Measurements from ENCODE around the gene ANKRD9. TPM values are rescaled to one million over a fixed set of nuclear protein-coding genes. Genes with fewer than 3 reads are reported as not detected.

ANKRD9 gene
- total RNA-seq, 1 donor from 2014 or later, result 10.8 TPM

DNA sequence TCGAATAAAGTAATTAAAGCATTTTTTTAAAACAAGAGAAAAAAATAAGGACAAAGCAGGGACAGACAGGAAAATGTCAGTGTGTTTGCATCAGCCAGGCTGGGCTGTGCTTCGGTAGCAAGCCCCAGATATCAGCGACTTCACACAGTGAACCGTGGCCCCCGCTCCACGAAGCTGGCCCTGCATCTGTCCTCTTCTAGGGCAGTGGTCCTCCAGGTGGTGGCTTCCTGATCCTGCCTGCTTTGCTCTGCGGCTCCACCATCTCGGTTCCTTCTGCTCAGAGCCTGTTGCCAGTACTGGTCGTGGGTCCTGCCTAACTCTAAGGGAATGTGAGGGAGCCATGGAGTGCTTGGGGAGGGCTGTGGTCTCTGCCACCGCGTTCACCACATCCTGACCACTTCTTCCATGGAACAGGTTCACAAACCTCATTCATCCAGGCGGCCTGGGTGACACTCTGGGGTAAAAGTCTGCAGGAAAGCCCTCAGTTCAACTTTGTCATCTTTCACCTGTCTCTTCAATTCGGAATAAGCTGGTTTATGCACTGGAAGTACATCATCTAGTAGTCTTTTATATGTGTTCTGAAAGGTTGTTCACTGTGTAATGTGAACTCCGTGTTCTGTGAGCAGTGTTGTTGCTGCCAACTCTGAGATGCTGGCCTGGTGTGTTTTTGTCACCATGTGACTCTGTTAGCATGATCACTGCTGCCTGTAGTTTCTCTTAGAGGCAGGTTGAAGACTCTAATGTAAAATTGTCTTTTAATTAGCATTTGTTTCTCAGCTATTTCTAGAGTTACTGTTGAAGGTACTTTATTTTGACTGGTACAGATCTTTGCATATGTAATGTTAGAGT, 47.9 kb downstream of the ANKRD9 start:
- no peaks in the 10 kb centered on the region for H3F3A ChIP-seq (ENCODE audit: low read depth)
- Mint-ChIP-seq H3K4me1 (no peaks in the 10 kb centered on the region), H3K36me3 (peaks cover 30% of the 10 kb centered on the region), H3K9me3 (no peaks in the 10 kb centered on the region), H3K4me3 (no peak overlapping the region), H3K27ac (no peak overlapping the region), H3K27me3 (ENCODE audit: insufficient read depth, low read depth) (peaks cover 2% of the 10 kb centered on the region)
- H3K36me3 ChIP-seq, result no peaks in the 10 kb centered on the region
- DNase-seq (ENCODE audit: low spot score), result no peak
- H3K4me1 ChIP-seq, result no peaks in the 10 kb centered on the region
- H3K27me3 ChIP-seq, result no peaks in the 10 kb centered on the region
- no peak overlapping the region for H3K4me2 ChIP-seq
- TF ChIP-seq EZH2 (IDR thresholded peaks at IDR 0.05) (no peak), EZH2phosphoT487 (IDR thresholded peaks at IDR 0.05) (no peak)
- TF ChIP-seq, protein P1, sequence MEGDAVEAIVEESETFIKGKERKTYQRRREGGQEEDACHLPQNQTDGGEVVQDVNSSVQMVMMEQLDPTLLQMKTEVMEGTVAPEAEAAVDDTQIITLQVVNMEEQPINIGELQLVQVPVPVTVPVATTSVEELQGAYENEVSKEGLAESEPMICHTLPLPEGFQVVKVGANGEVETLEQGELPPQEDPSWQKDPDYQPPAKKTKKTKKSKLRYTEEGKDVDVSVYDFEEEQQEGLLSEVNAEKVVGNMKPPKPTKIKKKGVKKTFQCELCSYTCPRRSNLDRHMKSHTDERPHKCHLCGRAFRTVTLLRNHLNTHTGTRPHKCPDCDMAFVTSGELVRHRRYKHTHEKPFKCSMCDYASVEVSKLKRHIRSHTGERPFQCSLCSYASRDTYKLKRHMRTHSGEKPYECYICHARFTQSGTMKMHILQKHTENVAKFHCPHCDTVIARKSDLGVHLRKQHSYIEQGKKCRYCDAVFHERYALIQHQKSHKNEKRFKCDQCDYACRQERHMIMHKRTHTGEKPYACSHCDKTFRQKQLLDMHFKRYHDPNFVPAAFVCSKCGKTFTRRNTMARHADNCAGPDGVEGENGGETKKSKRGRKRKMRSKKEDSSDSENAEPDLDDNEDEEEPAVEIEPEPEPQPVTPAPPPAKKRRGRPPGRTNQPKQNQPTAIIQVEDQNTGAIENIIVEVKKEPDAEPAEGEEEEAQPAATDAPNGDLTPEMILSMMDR (IDR thresholded peaks at IDR 0.05), result no peak
- no peaks in the 10 kb centered on the region for H3K9me3 ChIP-seq (ENCODE audit: low read depth)
- no peak overlapping the region for H3K27ac ChIP-seq
- H3K4me3 ChIP-seq, result no peak overlapping the region
- no peak overlapping the region for H3K9ac ChIP-seq
- no peaks in the 10 kb centered on the region for H3K79me2 ChIP-seq (ENCODE audit: low read depth)
- H2AFZ ChIP-seq (replicated peaks), result no peak overlapping the region
- no peaks in the 10 kb centered on the region for H4K20me1 ChIP-seq (ENCODE audit: low read depth)

DNA sequence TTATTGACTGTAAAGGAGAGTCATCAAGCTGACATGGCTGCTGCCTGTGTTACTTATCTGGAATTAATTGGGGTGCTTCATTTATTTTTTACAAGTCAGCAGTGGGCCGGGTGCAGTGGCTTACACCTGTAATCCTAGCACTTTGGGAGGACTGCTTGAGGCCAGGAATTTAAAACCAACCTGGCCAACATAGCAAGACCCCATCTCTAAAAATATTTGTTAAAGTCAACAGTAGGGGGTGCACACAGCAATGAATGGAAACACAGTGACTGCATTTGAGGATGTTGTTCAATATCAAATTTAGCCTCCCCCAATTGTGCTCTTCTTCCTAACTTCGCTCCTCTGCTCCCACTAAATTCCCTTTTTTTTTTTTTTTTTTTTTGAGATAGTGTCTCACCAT, 52.1 kb downstream of the ANKRD9 start:
- Histone ChIP-seq H3K4me1 (no peaks in the 10 kb centered on the region), H3K27me3 (no peaks in the 10 kb centered on the region), H3K79me2 (ENCODE audit: low read depth) (no peaks in the 10 kb centered on the region), H2AFZ (replicated peaks) (no peak overlapping the region), H3K4me3 (no peak overlapping the region), H3K27ac (no peak overlapping the region), H3K36me3 (no peaks in the 10 kb centered on the region), H4K20me1 (ENCODE audit: low read depth) (no peaks in the 10 kb centered on the region), H3K4me2 (no peak overlapping the region), H3K9me3 (ENCODE audit: low read depth) (no peaks in the 10 kb centered on the region), H3F3A (ENCODE audit: low read depth) (no peaks in the 10 kb centered on the region), H3K9ac (no peak overlapping the region)
- no peak overlapping the region for H3K27ac Mint-ChIP-seq
- H3K27me3 Mint-ChIP-seq (ENCODE audit: insufficient read depth, low read depth), result no peaks in the 10 kb centered on the region
- no peak overlapping the region for H3K4me3 Mint-ChIP-seq
- no peak for TF ChIP-seq EZH2phosphoT487 (IDR thresholded peaks at IDR 0.05)
- TF ChIP-seq, protein P1 (IDR thresholded peaks at IDR 0.05), result no peak
- no peak for TF ChIP-seq EZH2 (IDR thresholded peaks at IDR 0.05)
- no peaks in the 10 kb centered on the region for H3K9me3 Mint-ChIP-seq
- no peaks in the 10 kb centered on the region for H3K4me1 Mint-ChIP-seq
- H3K36me3 Mint-ChIP-seq, result peaks cover 9% of the 10 kb centered on the region
- no peak for DNase-seq (ENCODE audit: low spot score)

DNA sequence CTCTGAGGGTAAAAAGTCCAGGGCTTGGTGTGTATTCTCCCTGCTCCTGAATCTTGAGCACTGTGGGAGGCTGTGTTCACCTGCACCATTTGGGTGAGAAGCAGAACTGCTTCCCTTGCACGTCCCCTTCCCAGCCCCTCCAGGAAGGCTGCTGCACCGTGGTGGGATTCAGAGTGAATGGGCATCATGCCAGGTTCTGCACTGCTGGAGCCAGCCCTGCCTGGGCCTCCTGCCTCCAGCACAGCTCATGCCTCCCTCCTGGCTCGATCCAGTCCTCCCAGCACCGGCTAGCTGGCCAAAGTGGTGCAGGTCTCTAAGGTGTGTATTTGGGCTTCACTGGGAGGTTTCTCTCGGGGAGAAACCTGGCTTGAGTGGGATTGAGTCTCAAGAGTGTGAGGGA, 54.9 kb downstream of the ANKRD9 start:
- no peaks in the 10 kb centered on the region for H3K36me3 ChIP-seq
- Mint-ChIP-seq H3K9me3 (no peaks in the 10 kb centered on the region), H3K36me3 (peaks cover 13% of the 10 kb centered on the region), H3K4me1 (no peaks in the 10 kb centered on the region), H3K4me3 (no peak overlapping the region), H3K27me3 (ENCODE audit: insufficient read depth, low read depth) (no peaks in the 10 kb centered on the region), H3K27ac (no peak overlapping the region)
- H3K9ac ChIP-seq, result no peak overlapping the region
- H3K4me3 ChIP-seq, result no peak overlapping the region
- no peaks in the 10 kb centered on the region for H3K4me1 ChIP-seq
- H3K4me2 ChIP-seq, result no peak overlapping the region
- H2AFZ ChIP-seq (replicated peaks), result no peak overlapping the region
- no peak overlapping the region for H3K27ac ChIP-seq
- TF ChIP-seq, protein P1 (IDR thresholded peaks at IDR 0.05), result no peak
- TF ChIP-seq EZH2 (IDR thresholded peaks at IDR 0.05), result no peak
- TF ChIP-seq EZH2phosphoT487 (IDR thresholded peaks at IDR 0.05), result no peak
- H3K79me2 ChIP-seq (ENCODE audit: low read depth), result no peaks in the 10 kb centered on the region
- no peaks in the 10 kb centered on the region for H3F3A ChIP-seq (ENCODE audit: low read depth)
- H3K9me3 ChIP-seq (ENCODE audit: low read depth), result no peaks in the 10 kb centered on the region
- no peaks in the 10 kb centered on the region for H4K20me1 ChIP-seq (ENCODE audit: low read depth)
- DNase-seq (ENCODE audit: low spot score), result no peak
- no peaks in the 10 kb centered on the region for H3K27me3 ChIP-seq

Data from neural progenitor cell (in vitro differentiated cells).